Peyer's patch (tissue), 4 donors: ENCODE measurements around the gene CLCN1.

Experiments used
- POLR2A ChIP-seq, 2 donors: fragments of 450-650 bp; IDR thresholded peaks; one replicate each; pipeline ENCODE4 v1.5.1; 2017; ENCODE audit warnings: antibody characterized with exemption in 2 of 2, mild to moderate bottlenecking in 2 of 2, moderate library complexity in 2 of 2
- TF ChIP-seq, protein P1 (sequence below), 6 experiments: fragments of 450-650 bp in 4 of 6; fragments of 200-600 bp in 2 of 6; sonication (generic) in 1 of 6; IDR thresholded peaks; one replicate each; pipeline ENCODE4 v1.5.1; 2017 to 2019; ENCODE audit warnings: antibody characterized with exemption in 6 of 6, mild to moderate bottlenecking in 3 of 6, moderate library complexity in 1 of 6

- TF ChIP-seq, protein P1, sequence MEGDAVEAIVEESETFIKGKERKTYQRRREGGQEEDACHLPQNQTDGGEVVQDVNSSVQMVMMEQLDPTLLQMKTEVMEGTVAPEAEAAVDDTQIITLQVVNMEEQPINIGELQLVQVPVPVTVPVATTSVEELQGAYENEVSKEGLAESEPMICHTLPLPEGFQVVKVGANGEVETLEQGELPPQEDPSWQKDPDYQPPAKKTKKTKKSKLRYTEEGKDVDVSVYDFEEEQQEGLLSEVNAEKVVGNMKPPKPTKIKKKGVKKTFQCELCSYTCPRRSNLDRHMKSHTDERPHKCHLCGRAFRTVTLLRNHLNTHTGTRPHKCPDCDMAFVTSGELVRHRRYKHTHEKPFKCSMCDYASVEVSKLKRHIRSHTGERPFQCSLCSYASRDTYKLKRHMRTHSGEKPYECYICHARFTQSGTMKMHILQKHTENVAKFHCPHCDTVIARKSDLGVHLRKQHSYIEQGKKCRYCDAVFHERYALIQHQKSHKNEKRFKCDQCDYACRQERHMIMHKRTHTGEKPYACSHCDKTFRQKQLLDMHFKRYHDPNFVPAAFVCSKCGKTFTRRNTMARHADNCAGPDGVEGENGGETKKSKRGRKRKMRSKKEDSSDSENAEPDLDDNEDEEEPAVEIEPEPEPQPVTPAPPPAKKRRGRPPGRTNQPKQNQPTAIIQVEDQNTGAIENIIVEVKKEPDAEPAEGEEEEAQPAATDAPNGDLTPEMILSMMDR (IDR thresholded peaks at IDR 0.05), result peak in 5 of 6 experiments; percentile 38 to 73 (median 63)
- no peak for TF ChIP-seq POLR2A (IDR thresholded peaks at IDR 0.05)
Observed at GRCh38 chr7:143345428-143345900, 29.6 kb downstream of the CLCN1 start.
